ENCODE data around the gene FGF22. TPM values are rescaled to one million over a fixed set of nuclear protein-coding genes. Genes with fewer than 3 reads are reported as not detected.
"Not testable (repeated sequence)": the region's sequence is repeated elsewhere in the genome, so short reads cannot be mapped to it uniquely, and the experiment has no call there.

The FGF22 gene
- total RNA-seq, 4 donors from 2014 or later: 0.67 to 4.7 (median 1.2) TPM

GRCh38 chr19:628168-628567, 11.5 kb upstream of the FGF22 start:
- TF ChIP-seq POLR2A (IDR thresholded peaks at IDR 0.05) (no peak), CTCF (IDR thresholded peaks at IDR 0.05) (peak in 1 of 4 experiments; percentile 21)
- WGBS, 2 donors (ENCODE audit: low coverage in 1 of 2): 66 to 93% methylated on average over 5 to 8 of the region's 19 CpGs
- peaks cover 0 to 42% (median 9%) of the 10 kb centered on the region in 3 donors for H3K4me1 ChIP-seq

DNA sequence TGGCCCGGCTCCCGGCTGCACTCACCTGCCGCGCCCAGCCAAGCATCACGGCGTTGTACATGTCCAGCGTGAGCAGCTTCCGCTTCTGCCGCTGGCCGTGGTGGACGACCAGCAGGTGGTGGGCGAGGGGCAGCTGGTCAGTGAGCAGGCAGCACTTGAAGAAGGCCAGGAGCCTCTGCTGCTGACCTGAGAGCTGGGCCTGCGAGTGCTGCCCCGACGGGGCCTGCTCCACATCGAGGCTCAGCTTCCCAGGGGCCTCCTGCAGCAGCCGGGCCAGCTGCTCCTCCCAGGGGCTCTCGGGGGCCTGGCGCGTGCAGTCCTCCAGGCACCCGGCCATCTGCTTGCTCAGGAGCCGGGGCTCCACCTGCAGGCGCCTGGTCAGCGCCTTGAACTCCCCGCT, 10.2 kb upstream of the FGF22 start:
- 94% methylated on average over 4 of the region's 25 CpGs; no CpG with 5 or more reads in 1 of the 2 donors for WGBS, 2 donors (ENCODE audit: low coverage in 1 of 2)
- not testable (repeated sequence) for H3K27me3 ChIP-seq, H3K27ac ChIP-seq, H3K9me3 ChIP-seq, ATAC-seq, H3K4me3 ChIP-seq
- peaks cover 3 to 50% (median 14%) of the 10 kb centered on the region in 3 donors for H3K4me1 ChIP-seq
- H3K36me3 ChIP-seq: peaks cover 0 to 61% of the 10 kb centered on the region in 2 donors

More at GRCh38 chr19:628168-628567, 11.5 kb upstream of the FGF22 start:
- Histone ChIP-seq H3K9me3 (no peaks in the 10 kb centered on the region), H3K36me3 (peaks cover 0 to 74% of the 10 kb centered on the region in 2 donors), H3K27ac (no peak overlapping the region), H3K4me3 (no peak overlapping the region), H3K27me3 (no peaks in the 10 kb centered on the region)
- ATAC-seq: no peak

- peaks cover 3 to 56% (median 18%) of the 10 kb centered on the region in 3 donors for H3K4me1 ChIP-seq
- no peak overlapping the region for H3K4me3 ChIP-seq
- no peak for ATAC-seq
- WGBS, 2 donors (ENCODE audit: low coverage in 1 of 2): 85 to 89% methylated on average over 3 to 13 of the region's 30 CpGs
- no peak for TF ChIP-seq CTCF (IDR thresholded peaks at IDR 0.05)
- TF ChIP-seq POLR2A (IDR thresholded peaks at IDR 0.05): no peak
- TF ChIP-seq POLR2AphosphoS5 (IDR thresholded peaks at IDR 0.05): no peak
- TF ChIP-seq EP300 (IDR thresholded peaks at IDR 0.05): no peak
- H3K36me3 ChIP-seq: peaks cover 0 to 54% of the 10 kb centered on the region in 2 donors
- H3K27me3 ChIP-seq: no peaks in the 10 kb centered on the region
- H3K9me3 ChIP-seq: no peaks in the 10 kb centered on the region
- H3K27ac ChIP-seq: no peak overlapping the region
Measured at GRCh38 chr19:629961-630714, 9.5 kb upstream of the FGF22 start.

DNA sequence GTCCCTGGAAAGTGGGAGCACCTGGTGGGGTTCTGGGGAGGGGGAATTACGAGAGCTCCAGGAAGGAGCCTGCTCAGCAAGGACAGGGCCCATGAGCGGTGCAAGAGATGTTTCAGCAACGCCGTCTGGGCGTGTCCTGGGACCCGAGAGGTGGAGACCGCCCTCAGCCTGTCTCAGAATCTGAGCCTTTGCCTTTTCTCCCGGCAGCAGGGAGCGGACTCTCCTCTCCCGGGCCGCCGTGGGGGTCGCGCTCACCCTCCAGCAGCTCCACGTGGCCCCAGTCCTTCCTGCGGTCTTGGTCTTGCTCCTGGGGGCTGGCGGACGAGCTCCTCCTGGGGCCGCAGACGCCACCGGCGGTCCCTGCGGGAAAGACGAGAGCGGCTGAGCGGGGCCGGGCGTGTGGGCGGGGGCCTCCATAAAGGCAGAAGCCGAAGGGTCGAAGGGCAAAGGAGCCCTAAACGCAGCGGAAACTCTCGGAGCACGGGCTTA, 7.1 kb upstream of the FGF22 start:
- Histone ChIP-seq H3K4me3 (peak overlapping the region; percentile 73 to 90), H3K4me1 (peaks cover 3 to 56% (median 18%) of the 10 kb centered on the region in 3 donors), H3K36me3 (peaks cover 0 to 37% of the 10 kb centered on the region in 2 donors), H3K9me3 (no peaks in the 10 kb centered on the region), H3K27ac (peak overlapping the region in 3 of 4 donors; percentile 77 to 81 (median 80)), H3K27me3 (no peaks in the 10 kb centered on the region)
- TF ChIP-seq POLR2AphosphoS5 (IDR thresholded peaks at IDR 0.05) (no peak), CTCF (IDR thresholded peaks at IDR 0.05) (no peak), POLR2A (IDR thresholded peaks at IDR 0.05) (no peak), EP300 (IDR thresholded peaks at IDR 0.05) (no peak)
- peak; percentile 20 for ATAC-seq
- WGBS, 2 donors (ENCODE audit: low coverage in 1 of 2): 6% methylated on average over 3 of the region's 35 CpGs; no CpG with 5 or more reads in 1 of the 2 donors

- peak in 2 of 4 experiments; percentile 35 to 55 for TF ChIP-seq CTCF (IDR thresholded peaks at IDR 0.05)
- no peak for TF ChIP-seq EP300 (IDR thresholded peaks at IDR 0.05)
- peak; percentile 70 for TF ChIP-seq POLR2AphosphoS5 (IDR thresholded peaks at IDR 0.05)
- TF ChIP-seq POLR2A (IDR thresholded peaks at IDR 0.05): peak in 1 of 2 donors; percentile 60
Measured at GRCh38 chr19:633068-633785, 6.5 kb upstream of the FGF22 start, which contains the start of gene POLRMT. Gene POLRMT, minus strand, starts transcription at chr19:633537. Its CDS starts 25 bp downstream, at chr19:633512.

More at GRCh38 chr19:633068-633785, 6.5 kb upstream of the FGF22 start, which contains the start of gene POLRMT:
- H3K36me3 ChIP-seq: peaks cover 0 to 31% of the 10 kb centered on the region in 2 donors
- peak within 1 kb of the TSS in 3 of 4 donors; percentile 77 to 81 (median 80) for H3K27ac ChIP-seq
- WGBS, 2 donors (ENCODE audit: low coverage in 1 of 2): 0 to 2% methylated on average over 10 to 16 of the region's 67 CpGs
- peak within 1 kb of the TSS; percentile 73 to 90 for H3K4me3 ChIP-seq
- peaks cover 3 to 56% (median 18%) of the 10 kb centered on the region in 3 donors for H3K4me1 ChIP-seq
- no peaks in the 10 kb centered on the region for H3K9me3 ChIP-seq
- ATAC-seq: peak; percentile 98
- no peaks in the 10 kb centered on the region for H3K27me3 ChIP-seq
